Stimulated activated CD4-positive, alpha-beta T cell treated with anti-CD3 and anti-CD28 coated beads, TNF-alpha, amount 100 ng/mL, for 4 hours (primary cell): ENCODE results near the gene TGFBR1.
"Not testable (repeated sequence)": the region's sequence is repeated elsewhere in the genome, so short reads cannot be mapped to it uniquely, and the experiment has no call there.

ENCODE experiments used
- DNase-seq, 3 experiments: peaks; one replicate each; pipeline ENCODE4 v3.0.0-alpha.2; 2020; ENCODE audit warnings: low read depth in 3 of 3

The TGFBR1 gene

DNA sequence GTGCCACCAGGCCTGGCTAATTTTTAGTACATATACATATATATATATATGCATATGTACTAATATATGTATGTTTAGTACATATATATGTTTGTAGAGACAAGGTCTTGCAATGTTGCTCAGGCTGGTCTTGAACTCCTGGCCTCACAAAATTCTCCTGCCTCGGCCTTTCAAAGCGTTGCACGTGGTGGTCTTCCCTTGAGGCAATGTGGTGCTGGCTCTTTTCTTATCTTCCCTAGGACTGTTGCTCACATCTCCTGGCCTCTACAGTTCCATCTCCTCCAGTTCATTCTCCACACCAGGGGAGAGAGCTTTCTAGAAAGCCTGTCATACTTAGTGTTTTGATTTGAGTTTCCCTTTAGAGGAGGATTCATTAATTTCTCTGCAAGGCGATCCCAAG is 28.9 kb upstream of the TGFBR1 start:
- DNase-seq: no peak

DNA sequence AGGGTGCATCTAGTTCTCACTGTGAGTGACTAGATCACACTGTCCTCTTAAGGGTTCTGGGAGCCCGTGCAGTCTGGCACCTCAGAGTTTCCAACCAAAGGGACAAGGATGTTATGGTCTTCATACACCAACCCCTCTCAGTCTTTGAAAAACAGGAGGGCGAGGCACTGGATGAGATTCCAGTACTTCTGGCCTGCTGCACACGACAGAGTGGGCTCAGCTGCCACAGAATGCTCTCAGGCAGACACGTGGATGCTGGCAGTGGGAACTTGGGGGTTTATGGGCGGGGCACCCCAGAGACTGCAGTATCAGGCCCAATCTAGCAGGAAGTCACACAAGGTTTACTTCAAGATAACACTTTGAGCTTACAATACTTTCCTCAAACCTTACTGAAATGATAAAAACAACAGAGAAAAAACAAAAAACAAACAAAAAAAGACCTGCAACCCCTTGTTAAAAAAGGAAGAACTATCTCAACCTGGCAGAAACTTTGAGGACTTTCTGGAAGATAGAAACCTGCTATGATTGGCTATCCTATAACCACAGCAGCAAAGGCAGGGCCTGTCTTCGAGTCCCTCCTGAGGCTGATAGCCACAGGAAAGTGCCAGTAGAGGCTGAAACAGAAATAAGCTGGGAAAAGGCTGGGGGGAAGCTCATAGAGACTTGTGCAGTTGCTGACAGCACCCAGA is 28.3 kb upstream of the TGFBR1 start:
- peak in 2 of 3 experiments; percentile 8 to 25 for DNase-seq

DNA sequence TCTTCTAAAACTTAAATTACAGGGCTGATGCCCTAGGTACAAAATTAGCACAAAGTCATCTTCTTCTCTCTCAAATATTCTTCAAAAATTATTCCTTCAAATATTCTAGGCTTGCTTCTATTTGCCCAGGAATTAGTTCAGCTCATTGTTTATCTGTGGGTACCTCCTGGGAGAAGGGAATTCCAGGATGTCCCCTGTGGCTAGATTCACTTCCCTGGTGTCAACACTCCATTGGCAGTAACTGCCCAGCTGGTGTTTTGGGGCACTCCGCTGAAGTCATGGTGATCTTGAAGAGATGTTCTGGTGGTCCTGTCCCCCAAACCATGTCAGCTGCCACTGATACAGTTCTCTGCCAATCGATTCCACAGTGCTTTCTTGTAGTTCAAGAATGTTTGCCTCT is 26.2 kb upstream of the TGFBR1 start:
- no peak for DNase-seq

DNA sequence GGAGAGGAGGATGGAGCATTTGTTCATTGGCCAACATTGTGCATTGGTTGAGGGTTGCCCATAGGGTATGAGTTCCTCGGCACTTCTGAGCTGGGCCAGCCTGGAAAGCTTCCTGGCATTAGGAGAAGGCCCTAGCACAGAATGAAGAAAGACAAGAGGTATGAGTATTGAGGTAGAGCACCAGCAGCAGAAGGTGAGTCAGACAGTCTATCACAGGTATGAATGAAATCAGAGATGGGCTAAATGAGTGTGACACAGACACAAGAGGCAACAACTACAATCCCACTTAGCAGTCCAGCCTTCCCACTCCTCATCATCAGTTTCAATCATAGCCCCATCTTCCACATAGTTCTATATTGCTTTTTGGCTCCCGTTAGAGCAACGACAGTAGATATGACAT is 25.4 kb upstream of the TGFBR1 start:
- no peak for DNase-seq

DNA sequence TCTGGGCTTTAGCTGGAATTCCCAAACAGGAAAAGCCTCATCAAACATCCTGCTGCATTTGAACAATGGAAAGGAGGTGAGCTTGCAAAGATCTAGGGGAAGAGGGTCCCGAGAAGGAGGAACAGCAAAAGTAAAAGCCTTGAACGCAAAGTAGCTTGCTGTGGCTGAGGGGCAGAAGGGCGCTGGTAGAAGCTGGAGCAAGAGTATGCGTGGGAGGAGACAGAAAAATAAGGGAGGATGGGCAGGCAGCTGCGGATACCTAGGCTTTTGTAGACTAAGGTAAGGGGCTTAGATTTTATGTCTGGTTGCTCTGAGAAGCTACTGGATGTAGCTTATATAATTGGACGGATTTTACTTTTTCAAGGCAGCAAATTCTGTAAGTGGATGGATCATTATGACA is 21.9 kb upstream of the TGFBR1 start:
- no peak for DNase-seq

DNA sequence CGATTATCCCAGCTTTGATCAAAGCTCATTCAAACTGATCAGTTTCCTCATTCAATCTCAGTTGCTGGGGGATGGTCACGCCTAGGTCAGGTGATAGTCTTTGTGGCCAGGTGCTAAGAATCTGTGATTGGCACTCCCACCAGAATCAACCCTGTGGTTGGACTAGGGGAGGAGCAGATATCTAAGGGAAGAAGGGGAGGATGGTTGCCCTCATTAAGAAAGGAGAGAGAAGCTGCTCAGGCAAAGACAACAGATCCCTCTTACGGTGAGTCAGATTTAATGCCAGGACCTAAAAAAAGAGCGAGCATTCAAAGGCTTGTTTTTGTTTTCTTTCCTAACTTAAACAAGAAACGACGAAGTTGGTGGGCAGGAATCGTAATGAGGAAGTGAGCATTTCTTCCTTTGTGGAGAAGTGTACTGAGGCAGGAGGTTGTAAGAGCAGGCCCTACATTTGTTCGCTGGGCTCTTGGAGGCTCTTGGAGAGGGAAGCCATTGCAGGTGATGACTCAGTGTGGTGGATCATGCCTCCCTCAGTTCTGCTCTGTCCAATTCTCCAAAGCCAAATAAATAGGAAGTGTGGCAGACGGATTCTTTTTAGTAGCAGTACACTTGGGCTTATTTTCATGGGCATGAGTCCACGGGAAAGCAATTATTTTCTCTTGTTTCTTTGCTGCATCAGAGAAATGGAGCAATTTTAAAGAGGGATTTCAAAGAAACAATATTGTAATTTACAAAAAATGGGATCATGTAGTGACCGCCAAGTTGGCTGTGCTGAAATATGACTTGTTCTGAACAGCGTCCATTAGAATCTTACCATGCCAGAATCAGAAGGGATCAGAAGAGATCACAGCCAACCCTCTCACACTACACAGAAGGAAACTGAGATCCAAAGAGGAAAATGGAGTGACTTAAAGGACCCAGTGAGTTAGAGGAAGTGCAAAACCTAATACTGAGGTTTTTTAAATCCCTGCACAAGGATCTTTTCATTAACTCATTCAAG is 18.7 kb upstream of the TGFBR1 start:
- no peak for DNase-seq

DNA sequence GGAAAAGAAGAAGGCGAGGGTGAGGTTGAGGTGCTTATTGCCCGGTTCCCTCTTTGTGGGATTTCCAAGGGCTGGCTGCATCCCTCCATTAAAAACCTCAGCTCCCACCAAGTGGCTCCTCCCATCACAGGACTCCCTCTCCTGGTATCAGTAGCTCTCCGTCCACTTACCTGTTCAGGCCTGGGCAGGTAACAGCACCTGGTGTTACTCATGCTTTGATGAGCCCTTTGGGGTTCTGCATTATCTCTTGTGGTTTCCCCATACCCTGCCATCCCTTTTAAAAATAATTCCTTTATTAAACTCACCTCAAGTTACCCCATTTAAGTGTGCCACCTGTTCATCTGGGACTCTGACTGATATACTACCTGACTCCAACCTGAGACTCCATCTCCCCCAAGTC is 17.5 kb upstream of the TGFBR1 start:
- DNase-seq: no peak

DNA sequence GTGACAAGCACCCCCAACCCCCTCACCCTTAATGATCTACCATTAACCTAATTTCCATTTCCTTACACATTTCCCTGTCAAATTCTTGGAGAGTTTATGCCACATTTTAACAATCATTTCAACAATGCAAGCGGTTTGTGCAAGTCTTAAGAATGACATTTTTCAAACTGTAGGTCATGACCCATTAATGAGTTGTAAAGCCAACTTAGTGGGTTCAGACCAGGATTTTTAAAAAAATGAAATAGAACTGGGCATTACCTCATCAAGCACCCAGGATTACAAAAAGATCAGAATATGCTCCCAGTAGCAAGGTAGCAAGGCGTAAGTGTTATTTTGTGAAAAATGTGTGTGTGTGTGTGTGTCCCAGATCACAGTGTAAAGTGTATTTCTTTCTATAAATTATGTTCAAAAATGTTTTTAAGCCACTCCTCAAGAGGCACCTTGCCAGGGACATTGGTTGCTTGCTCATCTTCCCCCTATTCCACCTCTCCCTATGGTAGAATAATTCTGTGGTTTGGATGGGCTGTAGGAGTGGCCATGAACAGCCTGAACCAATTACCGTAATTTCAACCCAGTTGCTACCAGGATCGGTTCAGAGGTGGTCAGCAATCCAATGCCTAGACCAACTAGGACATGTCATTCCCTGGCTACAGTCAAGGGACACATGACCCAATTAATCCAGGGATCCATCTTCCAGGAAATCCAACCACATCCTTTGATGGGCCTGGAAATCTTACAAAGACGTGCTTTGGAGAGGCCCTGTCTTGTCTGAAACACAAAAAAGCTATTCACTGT is 14.4 kb upstream of the TGFBR1 start:
- DNase-seq: no peak

DNA sequence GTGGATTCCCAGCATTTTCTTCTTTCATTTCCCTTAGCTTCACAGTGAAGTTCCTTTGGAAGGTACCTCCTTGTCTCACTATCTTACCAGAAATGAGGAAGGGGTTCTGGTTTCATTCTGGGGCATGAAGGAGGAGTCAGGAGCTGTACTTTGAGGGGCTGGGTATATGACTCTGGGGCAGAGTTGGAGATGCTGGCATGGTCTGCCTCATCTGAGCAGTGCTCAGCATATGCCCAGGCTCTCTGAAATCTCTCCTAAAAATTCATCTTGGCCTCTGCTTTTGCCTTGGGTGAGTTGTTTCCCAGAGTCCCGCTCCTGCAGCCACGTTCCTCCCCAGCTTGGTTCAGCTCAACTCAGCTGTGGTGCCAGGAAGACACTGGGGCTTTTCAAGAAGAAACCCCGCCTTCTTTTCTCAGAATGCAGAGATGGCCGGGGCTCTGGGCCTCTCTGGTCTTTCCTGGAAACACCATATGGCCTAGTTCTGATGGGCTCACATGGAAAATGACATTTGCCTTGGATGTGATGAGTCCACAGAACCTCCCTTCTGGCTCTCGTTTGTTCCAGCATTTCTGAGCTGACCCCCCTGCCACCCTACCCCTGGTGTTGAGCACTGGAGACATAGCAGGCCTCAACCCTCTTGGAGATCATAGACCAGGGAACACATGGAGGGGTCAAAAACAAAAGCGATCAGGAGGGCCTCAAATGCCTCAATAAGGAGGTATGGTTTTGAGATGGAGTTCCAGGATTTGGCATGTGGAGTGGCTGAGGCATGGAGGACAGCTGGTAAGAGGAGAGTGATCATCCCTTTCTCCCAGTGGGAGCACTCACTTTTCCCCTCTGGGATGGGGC is 12.0 kb upstream of the TGFBR1 start:
- DNase-seq: no peak

DNA sequence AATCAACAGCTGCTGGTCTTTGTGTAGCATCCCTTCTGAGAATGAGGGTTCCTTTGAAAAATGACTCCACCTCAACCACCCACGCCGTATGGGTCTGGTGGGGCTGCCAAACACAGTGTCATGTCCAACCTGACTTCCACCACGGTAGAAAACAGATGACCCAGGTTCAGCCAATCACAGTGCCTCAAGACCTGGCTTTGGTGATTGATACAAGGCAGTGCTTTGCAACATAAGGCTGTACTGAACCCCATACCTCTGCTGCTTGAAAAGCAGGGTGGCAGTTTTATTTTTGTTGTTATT is 11.5 kb upstream of the TGFBR1 start:
- DNase-seq: no peak

DNA sequence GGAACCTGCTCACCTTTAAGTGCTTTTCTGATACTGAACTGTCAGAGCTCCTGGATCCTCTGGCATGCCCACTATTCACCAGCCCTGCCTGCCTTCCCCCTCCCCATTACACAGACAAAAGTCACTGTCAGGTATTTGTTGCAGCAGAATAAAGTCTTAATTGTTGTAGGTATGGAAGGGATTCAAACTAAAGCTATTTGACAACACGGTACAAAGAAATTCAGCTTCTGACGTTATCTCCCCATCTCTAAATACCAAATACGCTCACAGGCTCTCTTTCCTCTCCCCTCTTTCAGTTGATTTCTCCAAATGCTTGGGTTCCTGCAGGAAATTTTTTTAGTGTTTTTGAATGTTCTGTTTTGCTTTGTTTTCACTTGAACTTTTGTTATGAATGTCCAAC is 9.3 kb upstream of the TGFBR1 start:
- DNase-seq: no peak

DNA sequence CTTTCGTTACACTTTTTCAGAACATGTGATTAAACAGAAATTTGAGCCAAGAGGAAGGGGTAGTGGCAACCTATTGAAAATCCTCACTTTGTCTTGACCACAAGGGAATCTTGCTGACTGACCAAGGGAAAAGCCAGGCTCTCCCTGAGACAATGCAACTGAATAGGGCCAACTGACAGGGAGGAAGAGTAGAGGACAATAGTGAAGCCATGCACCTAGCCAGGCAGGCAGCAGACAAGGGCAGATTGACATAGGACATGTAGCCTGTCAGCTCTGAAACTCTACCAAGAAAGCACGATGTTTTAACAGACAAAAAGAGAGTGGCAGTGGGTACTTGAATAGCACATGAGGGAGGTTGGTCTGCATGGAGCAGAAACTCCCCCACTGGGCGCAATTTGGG is 8.5 kb upstream of the TGFBR1 start:
- DNase-seq: no peak

DNA sequence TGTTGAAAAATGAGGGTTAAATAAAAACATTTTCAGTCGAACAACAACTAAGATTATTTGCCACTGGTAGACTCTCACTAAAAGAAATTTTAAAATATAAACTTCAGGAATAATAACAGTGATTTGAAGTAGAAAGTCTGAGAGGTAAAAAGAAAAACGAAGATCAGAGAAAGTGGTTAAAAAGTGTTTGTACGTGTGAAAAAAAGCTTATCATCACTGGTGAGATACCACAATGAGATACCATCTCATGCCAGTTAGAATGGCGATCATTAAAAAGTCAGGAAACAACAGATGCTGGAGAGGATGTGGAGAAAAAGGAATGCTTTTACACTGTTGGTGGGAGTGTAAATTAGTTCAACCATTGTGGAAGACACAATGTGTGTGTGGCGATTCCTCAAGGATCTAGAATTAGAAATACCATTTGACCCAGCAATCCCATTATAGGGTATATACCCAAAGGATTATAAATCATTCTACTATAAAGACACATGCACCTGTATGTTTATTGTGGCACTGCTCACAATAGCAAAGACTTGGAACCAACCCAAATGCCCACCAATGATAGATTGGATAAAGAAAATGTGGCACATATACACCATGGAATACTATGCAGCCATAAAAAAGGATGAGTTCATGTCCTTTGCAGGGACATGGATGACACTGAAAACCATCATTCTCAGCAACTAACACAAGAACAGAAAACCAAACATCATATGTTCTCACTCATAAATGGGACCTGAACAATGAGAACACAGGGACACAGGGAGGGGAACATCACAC is 4.9 kb upstream of the TGFBR1 start:
- DNase-seq: not testable (repeated sequence)

DNA sequence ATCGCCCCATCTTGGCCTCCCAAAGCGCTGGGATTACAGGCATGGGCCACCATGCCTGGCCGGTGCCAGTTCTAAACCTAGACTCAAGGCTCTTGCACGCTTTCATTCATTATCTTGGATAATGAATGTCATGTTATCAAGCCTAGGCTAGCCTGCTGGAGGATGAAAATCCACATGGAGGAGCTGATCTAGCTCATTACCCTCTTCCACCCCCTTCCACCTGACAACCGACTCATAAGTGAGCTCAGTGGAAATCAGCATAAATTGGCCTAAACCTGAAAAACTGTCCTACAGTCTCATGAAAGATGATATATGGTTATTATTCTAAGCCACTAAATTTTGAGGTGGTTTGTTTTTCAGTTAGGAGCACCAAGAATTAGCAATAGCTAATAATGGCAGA is 3.6 kb upstream of the TGFBR1 start:
- no peak for DNase-seq

DNA sequence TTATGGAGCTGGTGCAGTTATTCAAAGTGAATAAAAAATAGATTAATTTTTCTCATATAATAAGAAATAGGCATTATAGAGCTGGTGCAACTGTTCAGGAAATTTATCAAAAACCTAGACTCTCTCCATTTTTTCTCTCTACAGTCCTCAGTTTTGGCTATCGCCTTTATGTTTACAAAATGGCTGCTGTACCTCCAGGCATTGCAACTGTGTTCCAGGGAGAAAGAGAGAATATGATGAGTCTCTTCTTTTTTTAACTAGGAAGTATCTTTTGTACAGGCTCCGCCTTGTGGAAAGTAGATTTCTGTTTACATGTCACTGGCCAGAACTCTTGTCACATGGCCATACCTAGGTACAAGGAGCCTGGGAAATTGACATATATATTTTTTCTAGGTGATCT is 3.1 kb upstream of the TGFBR1 start:
- DNase-seq: no peak

DNA sequence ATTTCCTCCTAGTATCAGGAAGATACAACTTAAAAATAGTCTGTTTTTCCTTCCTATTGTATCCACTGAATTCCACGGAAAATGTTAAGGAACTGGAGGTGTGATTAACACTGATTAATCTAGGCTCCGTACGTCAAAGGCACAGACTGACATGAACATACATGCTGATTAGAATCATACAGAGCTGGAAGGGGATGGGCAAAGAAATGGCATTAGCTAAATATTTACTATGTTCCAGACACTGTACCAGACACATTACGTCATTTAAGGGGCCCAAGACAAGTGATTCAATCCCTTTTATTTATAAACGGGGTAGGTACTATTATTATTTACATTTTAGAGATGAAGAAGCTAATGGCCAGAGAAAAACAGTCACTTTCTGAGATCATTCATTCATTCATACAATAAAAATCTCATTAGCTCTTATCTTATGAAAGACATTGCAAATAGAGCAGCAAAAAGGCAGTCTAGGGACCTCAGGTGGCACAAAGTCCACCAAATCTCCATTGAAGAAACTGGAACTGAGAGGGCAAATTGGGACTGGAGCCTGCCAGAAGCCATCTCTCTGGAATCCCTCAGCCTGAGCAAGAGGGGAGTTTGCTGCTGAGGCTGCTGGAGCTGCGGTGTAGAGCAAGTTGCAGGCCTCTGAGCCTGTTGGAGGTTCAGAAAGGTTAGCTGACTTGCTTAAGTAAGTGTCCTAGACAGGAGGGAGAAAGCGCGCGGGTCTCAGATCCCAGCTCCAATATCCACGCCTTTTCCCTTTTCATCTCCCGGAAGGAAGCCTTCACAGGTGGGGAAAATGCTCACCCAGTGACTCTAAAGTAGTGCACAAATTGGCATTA is 1.6 kb upstream of the TGFBR1 start:
- no peak for DNase-seq

DNA sequence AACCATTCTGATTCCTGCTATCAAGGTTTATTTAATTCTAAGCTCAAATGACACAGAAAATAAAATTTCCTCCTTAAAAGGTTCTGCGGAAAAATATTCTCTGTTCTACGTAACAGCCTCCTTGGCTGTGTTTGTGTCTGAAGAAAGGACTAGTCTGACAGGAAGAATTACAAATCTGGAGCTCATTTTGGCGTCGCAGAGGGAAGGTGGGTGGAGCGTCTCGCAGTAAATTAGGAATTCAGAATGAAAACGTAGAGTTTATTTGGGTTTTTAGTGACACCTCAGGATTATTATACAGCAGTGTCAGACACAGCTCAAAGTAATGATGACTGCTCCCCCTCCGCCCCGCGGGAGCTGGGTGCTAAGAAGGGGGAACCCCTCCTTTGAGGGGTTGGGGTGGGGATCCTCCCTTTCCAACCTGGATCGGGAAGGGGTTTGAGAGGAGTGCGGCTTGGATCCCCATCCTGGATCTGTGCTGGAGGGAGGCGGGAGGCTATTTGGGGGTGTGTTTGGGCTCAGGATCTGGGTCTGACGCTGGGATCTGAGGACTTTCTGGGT is 933 bp upstream of the TGFBR1 start:
- no peak for DNase-seq

DNA sequence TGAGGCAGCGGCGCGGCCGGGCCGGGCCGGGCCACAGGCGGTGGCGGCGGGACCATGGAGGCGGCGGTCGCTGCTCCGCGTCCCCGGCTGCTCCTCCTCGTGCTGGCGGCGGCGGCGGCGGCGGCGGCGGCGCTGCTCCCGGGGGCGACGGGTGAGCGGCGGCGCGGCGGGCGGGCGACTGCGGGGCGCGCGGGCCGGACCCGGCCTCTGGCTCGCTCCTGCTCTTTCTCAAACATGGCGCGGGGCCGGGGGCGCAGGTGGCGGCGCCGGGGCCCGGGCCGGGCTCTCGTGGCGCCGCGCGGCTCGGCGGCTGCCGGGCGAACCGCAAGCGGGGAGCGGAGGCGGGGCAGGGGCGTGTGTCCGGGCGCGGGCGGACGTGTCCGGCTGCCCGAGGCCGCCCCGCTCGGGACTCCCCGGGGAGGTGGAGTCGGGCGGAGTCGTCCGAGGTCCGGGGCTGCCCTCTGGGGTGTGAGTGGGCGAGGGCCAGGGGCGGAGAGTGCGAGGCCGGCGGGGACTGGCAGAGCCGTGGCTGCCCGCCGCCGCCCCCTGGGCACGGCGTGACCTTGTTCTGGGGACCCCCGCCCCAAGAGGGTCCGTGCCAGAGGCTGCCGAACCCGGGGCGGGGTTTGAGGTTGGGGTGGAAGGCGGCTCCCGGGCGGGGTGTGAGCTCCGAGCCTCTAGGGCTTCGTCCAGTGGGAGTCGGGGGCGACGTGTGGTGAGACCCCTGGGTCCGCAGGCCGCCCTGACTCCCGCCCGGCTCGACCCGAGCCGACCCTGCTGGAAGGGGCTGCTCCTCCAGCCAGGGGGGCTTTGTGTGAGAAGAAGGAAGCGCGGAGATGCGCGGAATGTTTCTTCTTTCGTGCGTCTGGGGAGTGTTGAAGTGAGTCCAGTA is 485 bp downstream of the TGFBR1 start:
- peak in 1 of 3 experiments; percentile 26 for DNase-seq

DNA sequence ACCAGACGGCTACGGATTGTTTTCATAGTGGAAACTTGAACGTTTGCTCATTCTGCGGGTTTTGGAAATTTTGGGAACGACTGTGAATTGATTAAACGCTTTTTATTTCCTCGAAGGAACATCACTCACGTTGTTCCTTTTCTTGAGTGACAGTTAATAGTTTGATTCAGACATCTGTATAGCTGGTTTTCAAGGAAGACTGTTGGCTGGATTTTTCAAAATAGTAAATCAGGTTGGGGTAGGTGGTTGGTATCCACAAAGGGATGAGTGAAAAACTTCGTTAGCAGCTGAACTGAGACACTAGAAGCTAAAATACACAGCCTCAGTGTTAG is 1.1 kb downstream of the TGFBR1 start:
- no peak for DNase-seq
